Measurements from ENCODE around the gene CFAP47. TPM values are rescaled to one million over a fixed set of nuclear protein-coding genes. Genes with fewer than 3 reads are reported as not detected.

The CFAP47 gene
- polyA plus RNA-seq, 3 donors: 0.58 to 1.6 (median 0.68) TPM

Other genes with a start within 250 kb of the CFAP47 start
- not detected for gene MAGEB16, start 121.4 kb upstream of the CFAP47 start, polyA plus RNA-seq (ENCODE audit: insufficient read length in 3 of 3)

Measured in renal pelvis (tissue), 3 donors.